Gastroesophageal sphincter (tissue), 4 donors: ENCODE results near the gene ULK1. TPM values are rescaled to one million over a fixed set of nuclear protein-coding genes. Genes with fewer than 3 reads are reported as not detected.

Experiments
- ATAC-seq: fragments of 150-250 bp; one replicate; pipeline ENCODE4 v1.9.1; 2016; ENCODE audit warnings: mild to moderate bottlenecking, moderate library complexity
- H3K27ac ChIP-seq, 4 donors: fragments of 200-600 bp; sonication (generic) in 3 of 4; 1 replicate in 3 of 4; 2 replicates in 1 of 4; pipeline ENCODE4 v1.5.1; 2016 to 2019
- H3K27me3 ChIP-seq: fragments of 200-600 bp; sonication (generic); one replicate; pipeline ENCODE4 v1.5.1; 2019
- H3K36me3 ChIP-seq, 2 donors: fragments of 200-600 bp; sonication (generic); one replicate each; pipeline ENCODE4 v1.5.1; 2019; ENCODE audit warnings: control low read depth in 1 of 2
- H3K4me1 ChIP-seq, 3 donors: fragments of 200-600 bp; sonication (generic); 1 replicate in 2 of 3; 2 replicates in 1 of 3; pipeline ENCODE4 v1.5.1; 2016 to 2019; ENCODE audit warnings: control low read depth in 2 of 3
- H3K4me3 ChIP-seq, 2 donors: fragments of 200-600 bp; sonication (generic); one replicate each; pipeline ENCODE4 v1.5.1; 2019; ENCODE audit warnings: mild to moderate bottlenecking in 1 of 2, moderate library complexity in 1 of 2
- H3K9me3 ChIP-seq, 3 donors: fragments of 200-600 bp; sonication (generic); one replicate each; pipeline ENCODE4 v1.5.1; 2017 to 2019; ENCODE audit warnings: control low read depth in 2 of 3
- EP300 ChIP-seq: sonication (generic); formaldehyde crosslinking; IDR thresholded peaks from one replicate; pipeline ENCODE4 v1.6.1; 2017; ENCODE audit warnings: antibody characterized with exemption, mild to moderate bottlenecking
- POLR2A ChIP-seq, 2 donors: fragments of 450-650 bp; IDR thresholded peaks; one replicate each; pipeline ENCODE4 v1.6.1; 2017; ENCODE audit warnings: antibody characterized with exemption in 2 of 2, mild to moderate bottlenecking in 2 of 2, moderate library complexity in 1 of 2
- POLR2AphosphoS5 ChIP-seq: sonication (generic); formaldehyde crosslinking; IDR thresholded peaks from one replicate; pipeline ENCODE4 v1.6.1; 2017; ENCODE audit warnings: antibody characterized with exemption
- WGBS, 2 donors: methylation state at CpG; one replicate each; pipeline ENCODE4 v1.1.5; 2018; ENCODE audit warnings: low coverage in 1 of 2; 5-methylcytosine and 5-hydroxymethylcytosine counted together
- total RNA-seq, 4 donors: library from RNA; depleted of rRNA; stranded (reverse); fragments of >200 nt; gene quantifications; one replicate each; pipeline ENCODE4 v1.1.0, GENCODE V29; 2016
- TF ChIP-seq, protein P1 (sequence below), 4 experiments: fragments of 200-600 bp in 2 of 4; fragments of 450-650 bp in 2 of 4; sonication (generic) in 1 of 4; IDR thresholded peaks; one replicate each; pipeline ENCODE4 v1.5.1; 2017 to 2019; ENCODE audit warnings: antibody characterized with exemption in 4 of 4, mild to moderate bottlenecking in 2 of 4, moderate library complexity in 2 of 4

ULK1 gene
- total RNA-seq, 4 donors from 2014 or later: 10.0 to 34.2 (median 21.8) TPM

DNA sequence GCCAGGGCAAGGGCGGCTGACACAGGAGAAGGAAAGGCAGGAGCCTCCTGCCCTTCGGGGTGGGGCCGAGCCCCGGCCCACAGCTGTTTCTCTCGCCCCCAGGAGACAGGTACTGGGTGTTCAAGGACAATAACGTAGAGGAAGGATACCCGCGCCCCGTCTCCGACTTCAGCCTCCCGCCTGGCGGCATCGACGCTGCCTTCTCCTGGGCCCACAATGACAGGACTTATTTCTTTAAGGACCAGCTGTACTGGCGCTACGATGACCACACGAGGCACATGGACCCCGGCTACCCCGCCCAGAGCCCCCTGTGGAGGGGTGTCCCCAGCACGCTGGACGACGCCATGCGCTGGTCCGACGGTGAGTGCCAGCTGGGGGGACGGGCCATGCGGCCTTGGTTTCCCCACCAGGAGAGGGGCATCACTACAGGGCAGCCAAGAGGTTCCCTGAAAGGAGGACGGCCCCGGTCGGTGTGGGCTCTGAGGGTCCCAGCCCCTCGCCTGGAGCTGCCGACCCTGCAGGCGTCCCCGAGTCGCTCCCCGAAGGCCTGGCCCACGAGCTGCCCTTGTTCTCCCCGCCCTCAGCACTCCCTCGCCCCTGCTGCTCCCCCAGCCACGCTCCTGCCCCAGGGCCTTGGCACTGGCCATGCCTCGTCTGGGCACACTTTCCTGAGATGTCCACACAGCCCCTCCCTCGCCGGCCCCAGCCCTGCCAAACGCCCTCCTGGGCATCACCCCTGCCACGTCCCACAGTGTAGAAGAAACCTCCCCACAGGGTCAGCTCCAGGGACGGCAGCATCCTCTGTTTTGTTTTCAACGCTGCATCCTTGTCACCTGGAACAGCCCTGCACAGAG, 44.5 kb upstream of the ULK1 start:
- WGBS, 2 donors: 91 to 93% methylated on average over 3 to 9 of the region's 47 CpGs
- no peak for ATAC-seq
- Histone ChIP-seq H3K27me3 (peaks cover 39% of the 10 kb centered on the region), H3K27ac (no peak overlapping the region), H3K4me1 (no peaks in the 10 kb centered on the region), H3K36me3 (peaks cover 0 to 12% of the 10 kb centered on the region in 2 donors), H3K9me3 (no peaks in the 10 kb centered on the region), H3K4me3 (no peak overlapping the region)
- no peak for TF ChIP-seq POLR2AphosphoS5
- no peak for TF ChIP-seq EP300
- TF ChIP-seq, protein P1, sequence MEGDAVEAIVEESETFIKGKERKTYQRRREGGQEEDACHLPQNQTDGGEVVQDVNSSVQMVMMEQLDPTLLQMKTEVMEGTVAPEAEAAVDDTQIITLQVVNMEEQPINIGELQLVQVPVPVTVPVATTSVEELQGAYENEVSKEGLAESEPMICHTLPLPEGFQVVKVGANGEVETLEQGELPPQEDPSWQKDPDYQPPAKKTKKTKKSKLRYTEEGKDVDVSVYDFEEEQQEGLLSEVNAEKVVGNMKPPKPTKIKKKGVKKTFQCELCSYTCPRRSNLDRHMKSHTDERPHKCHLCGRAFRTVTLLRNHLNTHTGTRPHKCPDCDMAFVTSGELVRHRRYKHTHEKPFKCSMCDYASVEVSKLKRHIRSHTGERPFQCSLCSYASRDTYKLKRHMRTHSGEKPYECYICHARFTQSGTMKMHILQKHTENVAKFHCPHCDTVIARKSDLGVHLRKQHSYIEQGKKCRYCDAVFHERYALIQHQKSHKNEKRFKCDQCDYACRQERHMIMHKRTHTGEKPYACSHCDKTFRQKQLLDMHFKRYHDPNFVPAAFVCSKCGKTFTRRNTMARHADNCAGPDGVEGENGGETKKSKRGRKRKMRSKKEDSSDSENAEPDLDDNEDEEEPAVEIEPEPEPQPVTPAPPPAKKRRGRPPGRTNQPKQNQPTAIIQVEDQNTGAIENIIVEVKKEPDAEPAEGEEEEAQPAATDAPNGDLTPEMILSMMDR (IDR thresholded peaks at IDR 0.05): no peak
- TF ChIP-seq POLR2A (IDR thresholded peaks at IDR 0.05): no peak

DNA sequence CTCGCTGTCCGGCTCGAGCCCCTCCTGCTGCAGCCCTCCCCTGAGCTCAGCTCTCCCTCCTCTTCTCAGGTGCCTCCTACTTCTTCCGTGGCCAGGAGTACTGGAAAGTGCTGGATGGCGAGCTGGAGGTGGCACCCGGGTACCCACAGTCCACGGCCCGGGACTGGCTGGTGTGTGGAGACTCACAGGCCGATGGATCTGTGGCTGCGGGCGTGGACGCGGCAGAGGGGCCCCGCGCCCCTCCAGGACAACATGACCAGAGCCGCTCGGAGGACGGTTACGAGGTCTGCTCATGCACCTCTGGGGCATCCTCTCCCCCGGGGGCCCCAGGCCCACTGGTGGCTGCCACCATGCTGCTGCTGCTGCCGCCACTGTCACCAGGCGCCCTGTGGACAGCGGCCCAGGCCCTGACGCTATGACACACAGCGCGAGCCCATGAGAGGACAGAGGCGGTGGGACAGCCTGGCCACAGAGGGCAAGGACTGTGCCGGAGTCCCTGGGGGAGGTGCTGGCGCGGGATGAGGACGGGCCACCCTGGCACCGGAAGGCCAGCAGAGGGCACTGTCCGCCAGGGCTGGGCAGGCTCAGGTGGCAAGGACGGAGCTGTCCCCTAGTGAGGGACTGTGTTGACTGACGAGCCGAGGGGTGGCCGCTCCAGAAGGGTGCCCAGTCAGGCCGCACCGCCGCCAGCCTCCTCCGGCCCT, 43.4 kb upstream of the ULK1 start:
- ATAC-seq: peak; percentile 63
- H3K27me3 ChIP-seq: peaks cover 50% of the 10 kb centered on the region

DNA sequence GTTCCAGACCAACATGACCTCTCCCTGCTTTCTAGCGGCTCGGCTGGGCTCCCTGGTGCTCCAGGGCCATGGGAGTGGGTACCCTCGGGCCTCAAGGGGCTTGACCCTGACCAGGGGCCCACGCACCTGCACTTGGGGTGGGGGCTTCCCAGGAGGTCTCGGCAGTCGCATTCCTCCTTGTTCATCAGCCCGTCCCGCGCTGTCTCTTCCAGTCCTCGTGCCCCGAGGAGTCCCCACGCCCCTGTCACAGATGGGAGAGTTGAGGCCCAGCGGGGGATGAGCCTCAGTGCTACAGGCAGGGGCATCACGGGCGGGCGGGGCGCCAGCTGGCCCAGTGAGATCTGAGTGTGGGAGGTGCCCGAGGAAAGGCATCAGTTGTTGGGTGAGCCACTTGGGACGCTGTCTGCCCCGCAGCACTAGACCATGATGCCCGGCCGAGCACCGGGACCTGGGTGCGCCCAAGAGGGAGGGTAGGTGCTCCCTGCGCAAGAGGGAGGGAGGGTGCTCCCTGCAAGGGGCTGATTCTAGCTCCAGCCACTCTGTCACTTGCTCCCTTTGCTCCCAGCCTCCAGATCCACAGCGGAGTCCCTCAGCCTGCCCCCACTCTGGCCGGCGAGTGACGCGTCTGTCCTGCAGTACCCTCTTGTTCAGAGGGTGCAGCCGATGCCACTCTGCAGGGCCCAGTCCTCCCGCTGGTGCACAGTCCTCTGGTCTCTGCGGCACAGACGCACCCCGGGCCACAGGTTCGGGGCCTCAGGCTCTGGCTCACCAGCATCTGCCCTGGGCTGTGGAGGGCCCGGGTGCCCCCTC, 42.5 kb upstream of the ULK1 start:
- Histone ChIP-seq H3K36me3 (no peaks in the 10 kb centered on the region), H3K4me3 (no peak overlapping the region), H3K9me3 (no peaks in the 10 kb centered on the region), H3K27me3 (peaks cover 55% of the 10 kb centered on the region), H3K4me1 (no peaks in the 10 kb centered on the region), H3K27ac (no peak overlapping the region)
- TF ChIP-seq EP300 (no peak), POLR2AphosphoS5 (no peak), POLR2A (IDR thresholded peaks at IDR 0.05) (no peak)
- WGBS, 2 donors: no CpG with 5 or more reads among the region's 37 CpGs
- peak; percentile 6 for ATAC-seq

More for the DNA sequence above, 43.4 kb upstream of the ULK1 start:
- no peak overlapping the region for H3K27ac ChIP-seq
- WGBS, 2 donors: no CpG with 5 or more reads among the region's 41 CpGs
- H3K36me3 ChIP-seq: peaks cover 0 to under 1% of the 10 kb centered on the region in 2 donors
- H3K4me3 ChIP-seq: no peak overlapping the region
- TF ChIP-seq POLR2A (IDR thresholded peaks at IDR 0.05) (no peak), EP300 (no peak), POLR2AphosphoS5 (no peak)
- TF ChIP-seq, protein P1 (IDR thresholded peaks at IDR 0.05): peak in 3 of 4 experiments; percentile 62 to 95 (median 63)
- H3K4me1 ChIP-seq: no peaks in the 10 kb centered on the region
- H3K9me3 ChIP-seq: no peaks in the 10 kb centered on the region

DNA sequence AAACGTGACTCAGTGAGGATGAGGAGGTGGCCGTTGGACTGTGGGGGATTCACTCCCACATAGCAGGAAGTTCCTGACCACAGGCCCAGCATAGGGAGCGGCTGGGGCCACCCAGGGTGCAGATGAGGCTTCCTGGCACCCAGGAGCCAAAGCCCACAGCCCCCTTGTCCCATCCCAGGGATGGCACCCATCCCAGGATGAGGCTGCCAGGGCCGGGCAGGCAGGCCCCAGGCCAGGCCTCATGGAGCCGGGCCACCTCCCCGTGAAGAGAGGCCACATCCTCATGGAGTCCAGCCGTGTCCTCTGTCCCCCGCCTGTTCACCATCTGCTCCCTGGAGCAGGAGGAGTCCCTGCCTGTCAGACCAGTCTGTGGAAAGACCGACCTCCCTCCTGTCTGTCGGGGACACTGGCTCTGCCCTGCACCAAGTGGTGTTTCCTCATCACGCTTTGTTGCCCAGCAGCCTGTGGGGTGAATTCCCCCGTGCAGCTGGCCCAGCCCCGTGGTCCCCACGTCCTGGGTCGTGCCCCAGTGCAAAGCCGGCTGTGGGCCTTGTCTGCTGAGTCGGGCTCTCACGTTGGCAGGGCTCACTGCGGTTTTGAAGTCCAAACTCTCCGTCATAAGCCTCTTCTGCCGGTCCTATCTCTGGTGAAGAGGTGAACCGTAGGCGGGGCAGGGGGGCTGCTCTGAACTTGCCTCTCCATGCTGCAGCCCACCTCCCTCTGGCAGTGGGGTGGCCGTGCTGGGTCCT, 41.7 kb upstream of the ULK1 start:
- Histone ChIP-seq H3K27me3 (peaks cover 58% of the 10 kb centered on the region), H3K27ac (no peak overlapping the region), H3K9me3 (no peaks in the 10 kb centered on the region), H3K4me1 (no peaks in the 10 kb centered on the region), H3K4me3 (no peak overlapping the region), H3K36me3 (no peaks in the 10 kb centered on the region)
- 80% methylated on average over 1 of the region's 24 CpGs for WGBS, 2 donors
- TF ChIP-seq, protein P1 (IDR thresholded peaks at IDR 0.05): no peak
- no peak for TF ChIP-seq POLR2A (IDR thresholded peaks at IDR 0.05)
- TF ChIP-seq EP300: no peak
- no peak for TF ChIP-seq POLR2AphosphoS5
- ATAC-seq: no peak
